Panc1 (cell line): ENCODE measurements around the gene TUBA1C. TPM values are rescaled to one million over a fixed set of nuclear protein-coding genes. Genes with fewer than 3 reads are reported as not detected.

Experiments
- ATAC-seq: fragments of 200-7000 bp; cut with Tn5 transposase; 2 replicates; pipeline ENCODE4 v1.9.1; 2020; ENCODE audit warnings: mild to moderate bottlenecking, moderate library complexity
- BruUV-seq: library from RNA; stranded (reverse); fragments of 400-500 nt; replicated peaks from 2 replicates; lab custom pipeline; 2021; lab: Mats Ljungman, UMichigan
- CTCF ChIA-PET: fragments of 300-600 bp; sonication (Branson Sonifier 250); formaldehyde crosslinking; loops from one replicate; lab custom pipeline; 2022; ENCODE audit warnings: antibody characterized with exemption; lab: Charles Lee
- POLR2A ChIA-PET: fragments of 300-600 bp; sonication (Branson Sonifier 250); formaldehyde crosslinking; loops from one replicate; lab custom pipeline; 2022; ENCODE audit warnings: antibody characterized with exemption; lab: Charles Lee
- DNase-seq: peaks from one replicate; pipeline ENCODE4 v3.0.0-alpha.2; 2010; ENCODE audit warnings: low read depth, low spot score
- H3K27ac ChIP-seq: 2 replicates; pipeline ENCODE4 v1.5.1; 2011; ENCODE audit warnings: mild to moderate bottlenecking, low read length, inconsistent platforms
- H3K27me3 ChIP-seq: fragments of 200-500 bp; sonication (Bioruptor generic); 2 replicates; pipeline ENCODE4 v1.6.0; 2014; ENCODE audit warnings: low read length, inconsistent platforms; ENCODE audit not compliant: control insufficient read depth, insufficient read depth
- H3K36me3 ChIP-seq: fragments of 200-500 bp; sonication (Bioruptor generic); 2 replicates; pipeline ENCODE4 v1.5.1; 2014; ENCODE audit warnings: inconsistent platforms, mild to moderate bottlenecking, low read length, moderate library complexity; ENCODE audit not compliant: control insufficient read depth, insufficient read depth
- H3K4me1 ChIP-seq: 2 replicates; pipeline ENCODE4 v1.5.1; 2011; ENCODE audit warnings: inconsistent platforms, mild to moderate bottlenecking, low read length, moderate library complexity; ENCODE audit not compliant: control insufficient read depth, insufficient read depth
- H3K4me3 ChIP-seq, 2 experiments: 2 replicates each; pipeline ENCODE4 v1.5.1; 2011 to 2012; ENCODE audit warnings: low read depth in 2 of 2, low read length in 2 of 2, mild to moderate bottlenecking in 2 of 2, inconsistent platforms in 1 of 2, moderate library complexity in 1 of 2
- H3K9me3 ChIP-seq: fragments of 200-500 bp; sonication (Bioruptor generic); 2 replicates; pipeline ENCODE4 v1.5.1; 2014; ENCODE audit warnings: low read depth, mild to moderate bottlenecking, inconsistent platforms, low read length, moderate library complexity; ENCODE audit not compliant: control insufficient read depth, insufficient read depth
- CTCF ChIP-seq: fragments of 450-650 bp; IDR thresholded peaks from 2 replicates; pipeline ENCODE4 v1.5.1; 2017; ENCODE audit warnings: mild to moderate bottlenecking
- POLR2AphosphoS5 ChIP-seq: IDR thresholded peaks from 2 replicates; pipeline ENCODE4 v1.6.1; 2012; ENCODE audit warnings: mild to moderate bottlenecking, low read depth, low read length, moderate library complexity
- REST ChIP-seq, 2 experiments: IDR thresholded peaks; 2 replicates each; pipeline ENCODE4 v1.6.1; 2011 to 2012; ENCODE audit warnings: low read depth in 2 of 2, control low read depth in 1 of 2, low read length in 1 of 2, mild to moderate bottlenecking in 1 of 2, moderate library complexity in 1 of 2; ENCODE audit not compliant: insufficient read depth in 1 of 2
- SIN3A ChIP-seq: IDR thresholded peaks from 2 replicates; pipeline ENCODE4 v1.6.1; 2012; ENCODE audit warnings: low read depth, mild to moderate bottlenecking, low read length, moderate library complexity, borderline replicate concordance; ENCODE audit not compliant: insufficient read depth
- TCF7L2 ChIP-seq: IDR thresholded peaks from 2 replicates; pipeline ENCODE4 v1.6.1; 2011; ENCODE audit warnings: mild to moderate bottlenecking, low read depth, low read length, inconsistent platforms
- in situ Hi-C: cut with HindIII; loops from 2 replicates; pipeline ENCODE4 v1.10.0; 2016; ENCODE audit warnings: low sequenced_read_pairs, low pct_unique_long_range_greater_than_20kb
- intact Hi-C: fragments of 100-400 bp; cut with micrococcal nuclease; formaldehyde crosslinking; loops from one replicate; pipeline ENCODE4 v1.10.0; 2022; ENCODE audit not compliant: unreplicated experiment
- total RNA-seq: library from RNA; stranded (reverse); gene quantifications from one replicate; pipeline ENCODE4 v1.2.1, GENCODE V29; 2021; ENCODE audit not compliant: unreplicated experiment

TUBA1C gene
- total RNA-seq, 1 experiment from 2014 or later, result 524 TPM

GRCh38 chr12:49288922-49289555 lies 24.2 kb downstream of the TUBA1C start:
- intact Hi-C loops, result loop anchor here (5.0 kb wide), 1 partner anchor 48 kb away; the partner anchor contains the start of gene C1QL4
- Histone ChIP-seq H3K36me3 (no peaks in the 10 kb centered on the region), H3K4me3 (no peak overlapping the region), H3K4me1 (peaks cover under 1% of the 10 kb centered on the region; the same call in 1 of the 2 replicates), H3K27ac (no peak overlapping the region), H3K9me3 (no peaks in the 10 kb centered on the region), H3K27me3 (no peaks in the 10 kb centered on the region)
- DNase-seq (no peak), ATAC-seq (no peak; the same call in 1 of the 2 replicates)
- POLR2A ChIA-PET, result no interaction called here
- TF ChIP-seq REST (IDR thresholded peaks at IDR 0.05; ENCODE audit: insufficient read depth in 1 of 2, low read depth in 2 of 2, low read length in 1 of 2), result no peak
- TF ChIP-seq TCF7L2, result no peak
- TF ChIP-seq POLR2AphosphoS5, result no peak
- TF ChIP-seq SIN3A, result no peak
- no peak for TF ChIP-seq CTCF
- CTCF ChIA-PET, result interaction anchor here (0.5 to 2.4 kb wide), 10 partner anchors 8 to 225 kb away, joined by 3 to 20 read pairs (median 5); partner anchors contain the start of genes C1QL4 and DNAJC22
- BruUV-seq, result no TSS peak
- in situ Hi-C loops, result no loop called here

GRCh38 chr12:49292729-49293055 lies 27.8 kb downstream of the TUBA1C start:
- ATAC-seq (no peak), DNase-seq (no peak)
- intact Hi-C loops (no loop called here), in situ Hi-C loops (no loop called here)
- Histone ChIP-seq H3K27me3 (no peaks in the 10 kb centered on the region), H3K4me1 (peaks cover 7% of the 10 kb centered on the region), H3K27ac (no peak overlapping the region), H3K36me3 (no peaks in the 10 kb centered on the region), H3K4me3 (no peak overlapping the region), H3K9me3 (no peaks in the 10 kb centered on the region)
- ChIA-PET POLR2A (no interaction called here), CTCF (interaction anchor here (1.1 to 1.3 kb wide), 2 partner anchors 49 to 55 kb away, joined by 3 to 4 read pairs; no protein-coding TSS in a partner anchor)
- no peak for TF ChIP-seq TCF7L2
- no peak for TF ChIP-seq SIN3A
- TF ChIP-seq CTCF, result no peak
- TF ChIP-seq POLR2AphosphoS5, result no peak
- TF ChIP-seq REST (IDR thresholded peaks at IDR 0.05; ENCODE audit: insufficient read depth in 1 of 2, low read depth in 2 of 2, low read length in 1 of 2), result no peak
- no TSS peak for BruUV-seq
